ENCODE results near the gene KLK3. TPM values are rescaled to one million over a fixed set of nuclear protein-coding genes. Genes with fewer than 3 reads are reported as not detected.

KLK3 gene
- polyA plus RNA-seq, 3 donors, result 0.42 to 0.65 (median 0.48) TPM

DNA sequence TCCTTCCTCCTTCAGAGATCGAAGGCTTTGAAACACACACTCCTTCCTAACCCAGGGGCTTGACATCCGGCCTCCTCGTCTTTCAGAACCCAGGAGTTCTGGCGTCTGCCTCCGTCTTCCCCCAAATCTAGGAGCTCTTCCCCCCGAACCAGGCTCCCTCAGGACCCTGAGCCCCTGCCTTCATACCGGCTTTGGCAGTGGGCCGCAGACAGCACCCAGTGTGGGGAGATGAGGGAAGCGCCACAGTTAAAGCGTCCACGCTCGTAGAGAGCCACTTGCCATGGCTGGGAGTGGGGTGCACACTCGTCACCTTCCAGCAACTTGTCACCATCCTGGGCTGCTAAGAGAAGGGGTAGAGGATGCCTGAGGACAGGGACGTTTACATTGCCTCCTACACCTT lies 27.2 kb upstream of the KLK3 start:
- no peak for DNase-seq (ENCODE audit: extremely low read depth in 1 of 11, low read depth in 9 of 11, low spot score in 4 of 11)

DNA sequence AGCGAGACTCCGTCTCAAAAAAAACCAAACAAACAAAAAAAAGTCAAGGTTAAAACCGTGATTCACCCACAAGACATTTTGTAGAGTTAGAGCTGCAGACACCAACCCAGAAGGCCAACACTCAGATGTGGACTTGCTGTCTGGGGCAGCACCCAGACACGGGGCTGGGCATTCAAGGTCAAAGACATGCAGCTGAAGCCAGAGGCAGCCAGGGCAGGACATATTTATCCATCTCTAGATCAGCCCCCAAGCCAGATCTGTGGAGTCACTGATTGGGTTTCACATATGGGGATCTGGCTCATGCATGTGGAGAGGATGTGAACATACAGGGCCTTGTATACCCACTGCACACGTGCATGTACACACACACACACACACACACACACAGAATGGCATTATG lies 24.9 kb upstream of the KLK3 start:
- no peak for DNase-seq (ENCODE audit: extremely low read depth in 1 of 11, low read depth in 9 of 11, low spot score in 4 of 11)

DNA sequence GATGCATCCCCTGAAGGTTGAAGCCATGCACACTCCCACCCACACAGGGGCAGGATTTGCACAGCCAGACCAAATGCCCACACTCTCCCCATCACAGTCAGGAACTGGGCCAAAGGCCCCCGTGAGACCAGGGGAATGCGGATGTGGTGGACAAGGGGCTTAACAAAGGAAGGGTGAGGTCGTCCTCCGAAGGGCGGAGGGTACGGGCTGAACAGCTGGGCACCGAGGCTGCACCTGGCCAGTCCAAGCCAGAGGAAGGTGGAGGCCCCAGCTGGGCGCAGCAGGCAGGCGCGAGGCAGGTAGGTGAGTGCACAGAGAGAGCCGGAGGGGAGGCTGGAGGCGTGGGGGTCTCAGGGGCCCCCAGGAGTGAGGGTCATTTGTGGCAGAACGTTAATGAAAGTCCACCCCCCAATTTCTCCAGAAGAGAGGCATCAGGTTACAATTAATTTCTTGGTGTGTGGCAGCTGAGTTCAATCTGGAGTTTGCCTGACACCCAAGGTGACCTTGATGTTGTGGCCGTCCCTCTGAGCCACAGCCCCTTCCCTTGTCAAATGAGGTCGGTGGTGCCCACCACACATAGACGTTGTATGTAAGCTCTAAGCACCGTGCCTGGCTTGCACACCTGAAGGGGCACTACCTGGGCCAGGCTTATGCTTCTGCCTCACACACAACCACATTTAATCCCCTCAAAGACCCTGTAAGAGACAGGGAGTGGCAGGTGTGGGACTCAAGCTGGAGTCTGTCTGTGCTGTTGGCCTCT lies 24.3 kb upstream of the KLK3 start:
- DNase-seq (ENCODE audit: extremely low read depth in 1 of 11, low read depth in 9 of 11, low spot score in 4 of 11), result no peak

DNA sequence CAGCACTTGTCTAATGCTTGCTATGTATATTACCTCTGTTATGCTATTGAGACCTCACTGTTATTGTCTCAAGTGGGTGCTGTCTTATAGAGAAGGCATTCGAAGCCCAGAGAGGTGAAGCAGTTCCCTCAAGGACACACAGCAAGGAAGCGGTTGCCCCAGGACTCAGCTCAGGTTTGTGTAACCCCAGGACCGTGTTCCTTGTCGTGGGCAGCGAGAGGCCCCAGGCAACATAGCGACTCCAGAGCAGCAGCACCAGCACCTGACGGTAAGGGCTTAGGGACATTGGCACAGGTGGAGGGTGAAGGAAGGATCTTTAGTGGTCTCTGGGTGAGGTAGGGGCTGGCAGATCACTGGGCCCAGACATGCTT lies 23.7 kb upstream of the KLK3 start:
- no peak for DNase-seq (ENCODE audit: extremely low read depth in 1 of 11, low read depth in 9 of 11, low spot score in 4 of 11)

DNA sequence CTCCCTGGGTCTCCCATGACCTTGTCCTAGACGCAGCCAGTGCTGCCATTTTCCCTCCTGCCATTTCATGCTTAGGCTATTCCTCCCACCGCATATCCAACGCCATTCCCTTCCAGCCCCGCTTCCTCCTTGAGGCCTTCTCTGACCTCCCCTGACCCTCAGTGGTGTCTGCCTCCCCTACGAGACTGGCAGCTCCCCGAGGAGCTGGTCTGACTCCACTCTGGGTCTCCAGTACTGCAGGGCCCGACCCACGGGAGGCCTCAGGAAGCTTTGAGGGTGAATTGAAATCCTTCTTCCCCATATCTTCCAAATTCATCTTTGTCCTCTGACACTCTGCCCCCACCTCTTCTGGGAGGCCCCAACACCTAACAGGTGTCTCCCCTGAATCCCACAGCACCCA lies 22.0 kb upstream of the KLK3 start:
- no peak for DNase-seq (ENCODE audit: extremely low read depth in 1 of 11, low read depth in 9 of 11, low spot score in 4 of 11)

DNA sequence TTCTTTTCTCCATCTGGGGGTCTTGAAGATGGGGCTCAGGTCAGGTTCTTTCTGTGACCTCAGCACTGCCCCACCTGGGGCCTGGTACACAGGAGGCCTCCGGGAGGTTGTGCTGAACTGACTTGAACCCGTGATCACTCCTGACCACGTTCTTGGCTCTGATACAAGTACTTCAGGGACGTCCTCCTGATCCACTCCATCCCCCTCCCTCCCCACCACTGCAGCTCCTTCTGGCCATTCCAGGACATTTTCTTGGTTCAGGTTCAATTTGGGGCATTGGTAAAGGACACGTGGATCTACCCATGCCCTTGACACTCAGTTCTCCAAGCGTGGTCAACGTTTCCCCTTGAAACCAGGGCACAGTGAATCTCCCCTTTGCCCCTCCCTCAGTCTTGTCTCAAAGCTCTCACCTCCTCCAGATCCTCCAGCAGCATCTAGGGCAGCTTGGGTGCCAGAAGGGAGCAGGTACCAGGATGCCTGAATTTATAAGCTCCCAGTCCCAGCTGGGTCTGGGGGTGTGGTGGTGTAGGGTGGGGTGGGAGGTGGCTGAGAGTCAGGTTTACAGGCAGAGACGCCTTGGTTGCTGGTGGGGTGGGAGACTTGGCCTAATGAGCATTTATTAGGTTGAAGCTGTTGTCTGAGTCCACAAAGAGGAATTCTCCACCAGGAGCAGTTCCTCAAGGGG lies 21.5 kb upstream of the KLK3 start, which contains the start of gene KLK15:
Gene KLK15 (minus strand): TSS at position 458 of the 685 bp plus-strand sequence. CDS start 2,082 bp downstream, outside the sequence.
- no peak for DNase-seq (ENCODE audit: extremely low read depth in 1 of 11, low read depth in 9 of 11, low spot score in 4 of 11)

DNA sequence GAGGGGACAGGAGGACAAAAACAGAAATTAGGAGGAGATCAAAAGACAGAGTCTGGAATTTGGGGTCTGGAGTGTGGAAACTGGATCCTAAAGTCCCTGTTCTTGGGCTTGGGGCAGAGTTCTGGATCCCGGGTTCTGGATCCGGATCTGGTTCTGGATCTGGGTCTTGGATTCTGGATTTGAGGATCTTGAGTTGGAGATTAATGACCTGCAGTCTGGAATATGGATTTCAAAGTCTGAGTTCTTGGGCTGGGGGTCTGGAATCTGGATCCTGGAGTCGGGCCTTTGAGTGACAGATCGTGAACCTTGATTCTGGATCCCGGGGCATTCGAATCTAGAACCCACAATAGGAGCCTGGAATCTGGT lies 20.9 kb upstream of the KLK3 start:
- DNase-seq (ENCODE audit: extremely low read depth in 1 of 11, low read depth in 9 of 11, low spot score in 4 of 11), result no peak

DNA sequence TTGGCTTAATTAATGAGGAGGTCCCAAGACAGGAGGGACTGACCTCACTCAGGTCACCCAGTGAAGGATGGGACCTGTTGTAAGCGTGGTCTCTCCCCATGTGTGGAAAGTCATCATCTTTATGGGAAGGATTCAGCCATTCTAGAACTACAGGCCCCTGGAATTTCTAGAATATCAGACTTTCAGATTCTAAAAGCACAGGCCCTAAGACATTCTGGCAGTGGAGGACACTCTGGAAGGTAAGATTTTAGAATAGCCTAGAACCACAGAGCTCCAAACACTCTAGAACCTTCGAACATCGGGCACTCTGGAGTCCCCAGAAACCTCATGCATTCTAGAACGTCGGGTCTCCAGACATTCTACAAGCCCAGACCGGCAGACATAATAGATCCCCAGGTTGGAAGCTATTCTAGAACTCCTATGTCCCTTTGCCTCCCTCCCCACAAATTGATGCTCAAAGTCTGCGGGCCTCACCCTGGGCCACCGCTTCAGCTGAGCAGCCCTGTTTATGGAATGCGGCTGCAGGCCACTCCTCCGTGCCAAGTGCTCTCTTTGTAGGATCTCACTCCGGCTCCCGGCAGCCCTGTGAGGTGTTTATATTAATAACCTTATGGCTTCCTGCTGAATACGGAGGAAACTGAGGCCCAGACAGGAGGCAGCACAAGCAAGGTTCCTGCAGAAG lies 19.5 kb upstream of the KLK3 start:
- no peak for DNase-seq (ENCODE audit: extremely low read depth in 1 of 11, low read depth in 9 of 11, low spot score in 4 of 11)

DNA sequence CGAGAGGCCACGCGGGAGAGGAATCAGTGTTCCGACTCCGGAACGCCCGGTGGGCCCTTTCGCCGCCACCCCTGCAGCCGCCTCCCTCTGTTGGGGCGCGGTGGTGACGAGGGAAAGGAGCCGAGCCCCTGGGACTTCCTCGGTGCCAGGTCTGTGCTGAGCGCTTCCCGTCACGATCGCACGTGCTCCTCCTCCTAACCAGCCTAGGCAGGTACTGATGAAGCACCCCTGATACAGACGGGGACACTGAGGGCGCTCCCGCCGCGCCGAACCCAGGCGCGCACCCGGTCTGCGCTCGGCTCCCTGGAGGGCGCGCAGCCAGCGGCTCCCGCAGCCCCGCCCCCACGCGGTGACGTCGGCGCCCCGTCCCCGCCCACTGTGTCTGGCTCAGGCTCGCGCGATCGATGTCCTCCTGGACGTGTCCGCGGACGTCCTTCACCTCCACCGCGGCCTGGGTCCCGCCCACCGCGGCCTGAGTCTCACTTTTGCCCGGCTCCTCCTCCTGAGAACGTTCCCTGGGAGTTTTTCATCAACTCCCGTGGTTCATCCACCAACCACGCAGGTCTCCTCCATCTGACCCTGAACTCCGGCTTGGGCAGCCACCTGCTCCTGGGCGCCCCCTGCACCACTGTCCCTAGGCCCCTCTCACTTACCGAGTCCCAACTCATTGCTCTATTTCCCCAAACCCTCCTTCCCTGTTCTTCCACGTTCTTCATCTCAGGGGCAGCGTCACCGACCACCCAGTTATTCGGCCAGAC lies 18.8 kb upstream of the KLK3 start:
- DNase-seq (ENCODE audit: extremely low read depth in 1 of 11, low read depth in 9 of 11, low spot score in 4 of 11), result peak; percentile 33 to 72 (median 62)

DNA sequence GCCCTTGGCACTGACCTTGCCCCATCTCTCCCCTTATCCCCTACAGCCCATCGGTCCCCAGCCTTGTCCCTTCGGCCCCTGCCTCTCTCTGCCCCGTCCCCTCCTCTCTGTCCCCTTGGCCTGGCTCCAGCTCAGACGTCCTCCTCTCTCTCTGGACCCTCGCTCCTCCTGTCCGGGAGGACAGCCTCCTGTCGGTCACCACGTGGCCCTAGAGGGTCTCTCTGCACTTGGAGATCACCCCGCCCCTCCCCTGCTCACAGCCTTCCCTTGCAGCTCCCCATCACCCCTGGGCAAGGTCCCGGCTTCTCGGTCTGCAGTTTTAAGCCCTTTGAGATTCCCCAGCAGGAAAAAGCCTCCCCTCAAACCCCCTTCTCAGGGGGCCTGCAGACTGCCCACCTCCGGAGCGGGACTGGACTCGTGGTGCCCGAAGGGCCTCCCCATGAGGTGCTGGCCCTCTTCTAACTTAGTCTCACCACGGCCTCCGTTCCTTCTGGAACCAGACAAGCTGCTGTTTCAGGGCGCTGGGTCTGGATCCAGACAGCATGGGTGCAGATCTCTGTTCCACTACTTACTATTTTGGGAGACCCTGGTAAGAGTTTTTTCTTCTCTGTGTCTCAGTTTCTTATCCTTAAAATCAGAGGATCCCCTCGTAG lies 18.0 kb upstream of the KLK3 start:
- DNase-seq (ENCODE audit: extremely low read depth in 1 of 11, low read depth in 9 of 11, low spot score in 4 of 11), result no peak

DNA sequence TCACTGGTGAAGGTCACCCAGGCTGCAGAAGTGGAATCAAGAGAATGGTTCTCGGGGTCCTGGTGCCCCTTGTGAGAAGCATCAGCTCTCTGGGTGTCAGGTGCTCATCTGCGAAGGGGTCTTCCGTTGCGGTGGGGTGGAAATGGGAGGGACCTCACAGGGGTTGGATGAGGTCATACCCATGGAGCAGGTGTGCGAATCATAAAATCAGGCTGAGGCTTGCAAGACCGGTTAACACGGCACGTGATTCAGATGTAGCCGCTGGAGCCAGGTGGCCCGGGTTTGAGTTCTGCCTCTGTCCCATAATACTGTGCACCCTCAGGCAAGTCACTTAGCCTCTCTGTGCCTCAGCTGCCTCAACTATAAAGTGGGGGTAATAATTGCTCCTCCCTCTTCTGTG lies 17.4 kb upstream of the KLK3 start:
- DNase-seq (ENCODE audit: extremely low read depth in 1 of 11, low read depth in 9 of 11, low spot score in 4 of 11), result no peak

DNA sequence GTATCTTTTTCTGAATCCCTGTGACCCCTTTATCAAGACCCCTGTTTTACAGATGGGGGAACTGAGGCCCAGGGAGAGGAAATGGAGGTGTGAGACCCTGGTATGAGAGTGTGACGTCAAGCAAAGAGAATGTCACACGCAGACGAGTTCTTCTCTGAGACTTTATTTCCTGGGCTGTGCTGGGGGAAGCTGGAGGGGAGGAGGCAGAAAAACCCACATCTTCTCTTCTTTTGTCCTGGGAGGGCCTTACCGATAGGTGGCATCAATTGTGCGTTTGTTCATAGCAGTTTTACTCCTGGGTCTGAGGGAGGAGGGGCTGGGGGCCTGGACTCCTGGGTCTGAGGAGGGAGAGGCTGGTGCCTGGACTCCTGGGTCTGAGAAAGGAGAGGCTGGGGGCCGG lies 16.5 kb upstream of the KLK3 start:
- DNase-seq (ENCODE audit: extremely low read depth in 1 of 11, low read depth in 9 of 11, low spot score in 4 of 11), result no peak

DNA sequence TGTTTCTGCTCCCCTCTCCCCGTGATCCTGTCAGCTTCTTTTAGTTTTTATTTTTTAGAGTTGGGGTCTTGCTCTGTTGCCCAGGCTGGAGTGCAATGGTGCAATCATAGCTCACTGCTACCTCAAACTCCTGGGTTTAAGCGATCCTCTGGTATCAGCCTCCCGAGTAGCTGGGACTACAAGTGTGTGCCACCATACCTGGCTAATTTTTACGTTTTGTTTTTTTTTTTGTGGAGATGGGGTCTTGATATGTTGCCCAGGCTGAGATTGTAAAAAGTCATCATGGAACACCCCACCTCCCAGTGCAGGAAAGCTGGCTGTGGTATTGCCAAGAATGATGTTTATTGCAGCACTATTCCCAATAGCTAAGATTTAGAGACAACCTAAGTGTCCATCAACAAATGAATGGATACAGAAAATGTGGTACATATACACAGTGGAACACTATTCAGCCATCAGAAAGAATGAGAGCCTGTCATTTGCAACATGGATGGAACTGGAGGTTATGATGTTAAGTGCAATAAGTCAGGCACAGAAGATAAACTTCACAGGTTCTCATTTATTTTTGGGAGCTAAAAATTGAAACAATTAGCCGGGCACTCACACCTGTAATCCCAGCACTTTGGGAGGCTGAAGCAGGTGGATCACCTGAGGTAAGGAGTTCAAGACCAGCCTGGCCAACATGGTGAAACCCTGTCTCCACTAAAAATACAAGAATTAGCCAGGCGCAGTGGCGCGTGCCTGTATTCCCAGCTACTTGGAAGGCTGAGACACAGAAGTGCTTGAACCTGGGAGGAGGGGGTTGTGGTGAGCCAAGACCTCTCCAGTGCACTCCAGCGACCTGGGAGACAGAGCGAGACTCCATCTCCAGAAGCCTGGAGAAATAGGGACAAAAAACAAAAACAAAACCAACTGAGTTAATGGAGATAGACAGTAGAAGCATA lies 14.7 kb upstream of the KLK3 start:
- no peak for DNase-seq (ENCODE audit: extremely low read depth in 1 of 11, low read depth in 9 of 11, low spot score in 4 of 11)

DNA sequence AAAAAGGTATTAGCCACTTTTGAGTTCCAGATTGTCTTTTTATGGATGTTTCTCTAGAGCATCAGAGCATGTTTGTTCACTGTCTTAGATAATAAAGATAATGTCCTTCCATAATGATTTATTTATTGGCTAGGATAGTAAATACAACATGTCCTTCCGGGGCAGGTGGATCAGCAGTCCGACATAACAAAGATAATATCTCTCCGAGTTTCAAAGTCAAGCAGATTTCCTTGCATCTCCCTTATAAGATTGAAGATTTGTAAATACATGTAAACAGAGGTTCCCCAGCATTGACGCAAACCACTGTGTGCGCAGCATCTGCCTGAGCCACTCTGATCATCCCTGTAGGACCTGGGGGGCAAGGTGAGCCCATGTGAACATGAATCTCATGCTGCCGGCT lies 12.6 kb upstream of the KLK3 start:
- DNase-seq (ENCODE audit: extremely low read depth in 1 of 11, low read depth in 9 of 11, low spot score in 4 of 11), result no peak

DNA sequence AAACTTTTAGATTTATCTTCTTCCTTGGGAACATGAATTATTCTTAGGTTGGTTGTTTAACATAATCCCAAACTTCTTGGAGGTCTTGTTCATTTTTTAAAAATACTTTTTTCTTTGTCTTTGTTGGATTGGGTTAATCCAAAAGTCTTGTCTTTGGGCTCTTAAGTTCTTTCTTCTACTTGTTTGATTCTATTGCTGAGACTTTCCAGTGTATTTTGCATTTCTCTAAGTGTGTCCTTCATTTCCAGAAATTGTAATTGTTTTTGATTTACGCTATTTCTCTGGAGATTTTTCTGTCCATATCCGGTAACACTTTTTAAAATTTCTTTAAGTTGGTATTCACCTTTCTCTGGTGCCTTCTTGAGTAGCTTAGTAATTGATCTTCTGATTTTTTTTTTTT lies 11.5 kb upstream of the KLK3 start:
- no peak for DNase-seq (ENCODE audit: extremely low read depth in 1 of 11, low read depth in 9 of 11, low spot score in 4 of 11)

DNA sequence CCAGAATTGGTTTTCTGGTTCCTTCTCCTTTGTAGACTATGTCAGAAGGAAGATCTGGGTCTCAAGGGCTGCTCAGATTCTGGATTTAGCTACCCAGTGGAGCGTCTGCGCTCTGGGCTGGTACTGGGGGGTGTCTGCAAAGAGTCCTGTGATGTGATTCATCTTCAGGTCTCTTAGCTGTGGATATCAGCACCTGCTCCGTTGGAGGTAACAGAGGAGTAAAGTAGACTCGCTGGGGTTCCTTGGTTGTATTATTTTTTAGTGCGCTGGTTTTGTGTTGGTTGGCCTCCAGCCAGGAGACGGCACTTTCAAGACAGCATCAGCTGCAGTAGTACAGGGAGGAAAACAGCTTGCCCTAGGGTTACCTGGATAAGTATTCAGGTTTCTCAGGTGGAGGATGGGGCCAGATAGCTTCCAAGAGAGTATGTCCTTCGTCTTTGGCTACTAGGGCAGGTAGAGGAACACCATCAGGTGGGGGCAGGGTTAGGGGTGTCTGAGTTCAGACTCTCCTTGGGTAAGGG lies 11.0 kb upstream of the KLK3 start:
- DNase-seq (ENCODE audit: extremely low read depth in 1 of 11, low read depth in 9 of 11, low spot score in 4 of 11), result no peak

DNA sequence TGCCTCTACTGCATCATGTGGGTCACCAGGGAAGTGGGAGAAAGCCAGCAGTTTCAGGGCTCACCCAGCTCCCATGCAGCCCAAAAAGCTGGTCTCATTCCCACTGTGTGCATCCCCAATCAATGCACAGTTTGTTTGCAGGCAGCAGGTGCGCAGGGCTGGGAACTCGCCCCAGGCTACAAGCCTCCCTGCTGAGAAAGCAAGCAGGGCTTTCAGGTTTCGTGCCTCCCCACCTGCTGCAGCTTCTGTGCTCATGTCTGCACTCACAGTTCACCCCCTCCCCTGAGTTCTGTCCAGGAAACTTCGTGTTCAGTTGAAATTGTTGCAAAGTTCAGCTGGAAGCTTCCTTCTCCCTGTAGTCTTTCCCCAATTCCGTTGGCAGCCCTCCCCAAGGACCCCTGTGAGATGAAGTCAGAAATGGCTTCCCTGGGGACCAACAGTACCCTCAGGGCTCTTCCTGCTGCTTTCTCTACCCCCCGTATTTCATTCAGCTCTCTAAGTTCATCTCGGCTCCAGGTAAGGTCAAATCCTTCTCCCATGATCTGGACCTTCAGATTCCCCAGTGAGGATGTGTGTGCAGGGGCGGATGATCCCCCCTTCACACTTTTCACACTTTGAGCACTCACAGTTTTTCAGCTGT lies 10.3 kb upstream of the KLK3 start:
- no peak for DNase-seq (ENCODE audit: extremely low read depth in 1 of 11, low read depth in 9 of 11, low spot score in 4 of 11)

Data from renal cortex interstitium (tissue), 11 donors.